GM18907 (cell line): ENCODE results near the gene MAIP1.
"Not testable (repeated sequence)": the region's sequence is repeated elsewhere in the genome, so short reads cannot be mapped to it uniquely, and the experiment has no call there.

ENCODE experiments used
- ATAC-seq: cut with Tn5 transposase; IDR thresholded peaks from one replicate; pipeline ENCODE4 v1.9.1; 2021; ENCODE audit warnings: mild to moderate bottlenecking, moderate library complexity; ENCODE audit not compliant: unreplicated experiment

The MAIP1 gene, protein sequence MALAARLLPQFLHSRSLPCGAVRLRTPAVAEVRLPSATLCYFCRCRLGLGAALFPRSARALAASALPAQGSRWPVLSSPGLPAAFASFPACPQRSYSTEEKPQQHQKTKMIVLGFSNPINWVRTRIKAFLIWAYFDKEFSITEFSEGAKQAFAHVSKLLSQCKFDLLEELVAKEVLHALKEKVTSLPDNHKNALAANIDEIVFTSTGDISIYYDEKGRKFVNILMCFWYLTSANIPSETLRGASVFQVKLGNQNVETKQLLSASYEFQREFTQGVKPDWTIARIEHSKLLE

DNA sequence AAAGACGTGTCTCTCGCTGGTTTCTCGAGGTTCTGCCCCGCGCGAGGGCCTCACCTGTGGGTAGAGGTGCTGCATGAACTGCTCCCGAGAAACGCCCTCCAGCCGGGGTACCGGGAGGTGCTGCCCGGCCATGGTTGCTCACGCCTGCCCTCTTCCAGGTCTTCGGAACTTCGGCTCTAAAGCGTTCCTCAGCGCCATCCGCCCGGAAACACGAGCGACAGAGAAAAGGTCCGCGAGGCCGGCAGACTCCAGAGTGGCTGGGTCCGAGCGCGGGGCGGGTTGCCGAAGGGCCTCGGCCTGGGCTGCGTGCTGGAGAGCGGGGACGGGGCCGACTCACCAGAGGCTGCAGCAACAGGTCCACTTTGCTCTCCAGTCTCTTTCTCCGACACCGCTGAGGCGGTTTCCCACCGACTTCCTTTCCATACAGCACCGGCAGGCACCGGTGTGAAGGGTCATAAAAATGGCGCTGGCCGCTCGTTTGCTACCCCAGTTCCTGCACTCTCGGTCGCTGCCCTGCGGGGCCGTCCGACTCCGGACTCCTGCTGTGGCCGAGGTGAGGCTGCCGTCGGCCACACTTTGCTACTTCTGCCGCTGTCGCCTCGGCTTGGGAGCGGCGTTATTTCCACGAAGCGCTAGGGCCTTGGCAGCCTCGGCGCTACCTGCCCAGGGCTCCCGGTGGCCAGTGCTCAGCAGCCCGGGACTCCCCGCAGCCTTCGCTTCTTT, at the start of gene MAIP1, which contains the start of gene TYW5:
Gene MAIP1 (plus strand): TSS at position 244 of the 723 bp plus-strand sequence. CDS start 217 bp downstream, at position 461.
Gene TYW5 (minus strand): TSS at position 153 of the 723 bp plus-strand sequence. CDS start 21 bp downstream, at position 132.
- peak; percentile 91 for ATAC-seq

DNA sequence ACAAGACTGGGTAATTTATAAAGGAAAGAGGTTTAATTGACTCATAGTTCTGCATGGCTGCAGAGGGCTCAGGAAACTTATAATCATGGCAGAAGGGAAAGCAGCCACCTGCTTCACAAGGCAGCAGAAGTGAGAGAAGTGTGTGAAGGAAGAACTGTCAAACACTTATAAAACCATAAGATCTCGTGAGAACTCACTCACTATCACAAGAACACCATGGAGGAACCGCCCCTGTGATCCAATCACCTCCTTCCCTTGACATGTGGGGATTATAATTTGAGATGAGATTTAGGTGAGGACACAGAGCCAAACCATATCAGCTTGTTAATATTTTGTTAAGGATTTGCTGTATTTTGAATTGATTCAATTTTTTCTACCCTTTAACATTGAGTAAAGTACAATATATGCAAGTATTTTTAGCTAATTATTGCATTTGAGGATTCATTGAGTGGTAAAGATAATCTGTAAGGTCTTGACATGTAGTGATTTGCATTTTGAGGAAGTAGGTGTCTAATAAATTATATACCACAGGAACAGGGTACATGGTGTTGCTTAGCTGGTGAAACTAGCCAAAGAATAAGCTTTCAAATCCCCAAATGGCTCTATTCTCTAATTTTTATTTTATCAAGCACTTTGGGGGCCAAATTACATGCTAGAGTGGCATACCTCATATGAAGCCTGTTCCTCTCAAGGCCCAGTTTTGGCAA, 48.2 kb upstream of the MAIP1 start:
- no peak for ATAC-seq

DNA sequence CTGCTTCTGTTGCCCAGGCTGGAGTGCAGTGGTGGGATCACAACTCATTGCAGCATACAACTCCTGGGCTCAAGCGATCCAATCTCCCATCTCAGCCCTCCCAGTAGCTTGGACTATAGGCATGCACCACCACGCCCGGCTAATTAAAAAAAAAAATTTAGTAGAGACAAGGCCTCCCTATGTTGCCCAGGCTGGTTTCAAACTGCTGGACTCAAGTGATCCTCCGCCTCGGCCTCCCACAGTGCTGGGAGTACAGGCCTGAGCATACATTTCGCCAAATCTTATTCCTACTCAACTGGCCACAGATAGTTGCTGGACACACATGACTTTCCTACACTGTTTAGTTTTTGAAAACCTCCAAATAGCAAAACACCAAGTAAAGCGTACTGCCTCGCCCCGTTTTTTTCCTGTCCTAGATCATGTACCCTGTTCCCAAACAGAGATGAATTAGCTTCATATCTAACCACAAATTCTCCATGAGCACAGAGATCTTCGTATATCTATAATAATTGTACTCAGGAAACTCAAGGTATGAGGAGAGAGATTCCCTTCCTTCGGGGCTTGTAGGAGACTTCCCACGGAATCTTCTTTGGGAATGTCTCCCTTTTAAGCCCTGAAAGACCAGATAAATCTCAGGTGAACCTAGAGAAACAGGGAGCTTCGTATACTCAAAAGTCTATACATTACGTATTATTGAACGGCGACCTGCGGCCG, 44.9 kb upstream of the MAIP1 start:
- no peak for ATAC-seq

DNA sequence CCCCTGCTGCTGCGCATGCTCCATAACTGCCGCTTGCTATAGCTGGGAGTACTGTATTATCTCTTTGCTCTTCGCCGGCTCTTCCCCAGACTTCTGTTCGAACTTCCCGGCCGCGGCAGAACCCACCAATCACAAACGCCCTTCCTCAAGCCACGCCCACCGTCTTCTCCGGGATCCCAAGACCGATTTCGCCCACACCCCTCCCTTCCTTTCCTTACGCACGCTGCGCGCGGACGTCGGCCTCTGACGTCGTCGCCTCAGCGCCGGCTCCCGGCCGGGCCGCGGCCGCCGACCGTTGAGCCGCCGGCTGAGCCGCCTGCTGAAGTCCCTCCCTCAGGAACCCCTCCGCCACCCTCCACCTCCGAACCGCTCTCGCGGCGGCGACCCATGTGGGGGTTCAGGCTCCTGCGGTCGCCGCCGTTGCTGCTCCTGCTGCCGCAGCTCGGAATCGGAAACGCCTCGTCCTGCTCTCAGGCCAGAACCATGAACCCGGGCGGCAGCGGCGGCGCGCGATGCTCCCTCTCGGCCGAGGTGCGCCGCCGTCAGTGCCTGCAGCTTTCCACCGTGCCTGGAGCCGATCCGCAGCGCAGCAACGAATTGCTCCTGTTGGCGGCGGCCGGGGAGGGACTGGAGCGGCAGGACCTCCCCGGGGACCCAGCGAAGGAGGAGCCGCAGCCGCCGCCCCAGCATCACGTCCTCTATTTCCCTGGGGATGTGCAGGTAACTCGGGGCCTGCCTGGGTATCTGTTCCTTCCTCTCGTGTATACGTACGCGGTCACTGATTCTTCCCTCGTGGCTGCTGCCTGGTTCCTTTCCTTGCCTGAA, 44.1 kb upstream of the MAIP1 start, which contains the start of gene C2orf69:
Gene C2orf69 (plus strand): TSS at position 242 of the 825 bp plus-strand sequence. CDS start 146 bp downstream, at position 388.
- ATAC-seq, result peak; percentile 91

DNA sequence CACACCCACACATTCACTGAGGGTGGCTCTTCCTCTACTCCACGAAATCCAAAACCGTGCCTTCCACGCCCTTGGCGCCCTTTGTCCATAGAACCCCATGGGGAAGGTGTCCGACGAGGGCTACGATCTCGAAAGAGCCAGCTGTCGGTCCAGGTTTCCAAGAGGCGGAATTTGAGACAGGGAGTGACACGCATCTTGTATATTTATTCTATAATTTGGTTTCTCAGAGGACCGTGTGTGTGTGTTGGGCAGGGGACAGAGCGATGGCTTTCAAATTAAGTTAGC, 43.6 kb upstream of the MAIP1 start:
- ATAC-seq, result no peak

DNA sequence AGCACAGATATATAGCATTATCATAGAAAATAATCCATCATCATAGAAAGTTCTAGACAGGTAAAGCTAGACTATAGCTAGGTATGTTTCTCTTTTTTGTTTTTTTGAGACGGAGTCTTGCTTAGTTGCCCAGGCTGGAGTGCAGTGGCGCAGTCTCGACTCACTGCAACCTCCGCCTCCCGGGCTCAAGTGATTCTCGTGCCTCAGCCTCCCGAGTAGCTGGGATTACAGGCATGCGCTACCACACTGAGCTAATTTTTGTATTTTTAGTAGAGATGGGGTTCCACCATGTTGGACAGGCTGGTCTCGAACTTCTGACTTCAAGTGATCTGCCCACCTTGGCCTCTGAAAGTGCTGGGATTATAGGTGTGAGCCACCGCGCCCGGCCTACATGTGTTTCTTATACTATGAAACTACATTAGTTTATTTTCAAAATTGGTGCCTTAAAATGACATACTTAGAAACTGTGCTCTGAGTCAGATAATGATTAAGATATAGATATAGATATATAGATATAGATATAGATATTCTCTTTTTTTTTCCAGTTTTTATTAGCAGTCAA, 42.7 kb upstream of the MAIP1 start:
- not testable (repeated sequence) for ATAC-seq

DNA sequence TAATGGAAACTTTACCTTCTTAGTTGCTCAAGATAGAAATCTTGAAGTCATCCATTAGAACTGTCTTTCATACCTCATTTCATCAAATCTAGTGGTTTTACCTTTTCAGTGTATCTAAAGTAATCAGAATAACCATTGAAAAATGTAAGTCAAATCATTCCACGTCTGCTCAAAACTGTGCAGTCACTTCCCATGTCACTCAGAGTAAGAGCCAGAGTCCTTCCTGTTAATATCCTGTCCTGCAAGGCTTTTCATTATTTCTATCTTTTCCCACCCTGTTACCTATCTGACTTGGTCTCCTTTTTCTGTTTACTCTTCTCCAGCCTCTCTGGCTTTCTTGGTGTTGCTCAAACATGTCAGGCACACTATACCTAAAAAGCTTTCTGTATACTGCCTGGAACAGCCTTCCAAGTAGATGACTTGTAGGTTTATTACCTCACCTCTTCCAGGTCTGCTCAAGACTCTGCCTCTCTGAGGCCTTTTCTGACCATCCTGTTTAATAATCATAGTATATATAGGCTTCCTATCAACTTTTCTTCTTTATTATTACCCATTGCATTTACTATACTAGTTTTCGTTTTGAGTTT, 40.9 kb upstream of the MAIP1 start:
- ATAC-seq, result no peak

DNA sequence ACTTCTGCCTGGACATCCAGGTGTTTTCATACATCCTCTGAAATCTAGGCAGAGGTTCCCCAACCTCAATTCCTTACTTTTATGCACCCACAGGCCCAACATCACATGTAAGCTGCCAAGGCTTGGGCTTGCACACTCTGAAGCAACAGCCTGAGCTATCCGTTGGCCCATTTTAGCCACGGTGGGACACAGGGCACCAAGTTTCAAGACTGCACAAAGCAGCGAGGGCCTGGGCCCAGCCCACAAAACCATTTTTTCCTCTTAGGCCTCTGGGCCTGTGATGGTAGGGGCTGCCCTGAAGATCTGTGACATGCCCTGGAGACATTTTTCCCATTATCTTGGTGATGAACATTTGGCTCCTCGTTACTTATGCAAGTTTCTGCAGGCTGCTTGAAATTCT, 38.4 kb upstream of the MAIP1 start:
- no peak for ATAC-seq

DNA sequence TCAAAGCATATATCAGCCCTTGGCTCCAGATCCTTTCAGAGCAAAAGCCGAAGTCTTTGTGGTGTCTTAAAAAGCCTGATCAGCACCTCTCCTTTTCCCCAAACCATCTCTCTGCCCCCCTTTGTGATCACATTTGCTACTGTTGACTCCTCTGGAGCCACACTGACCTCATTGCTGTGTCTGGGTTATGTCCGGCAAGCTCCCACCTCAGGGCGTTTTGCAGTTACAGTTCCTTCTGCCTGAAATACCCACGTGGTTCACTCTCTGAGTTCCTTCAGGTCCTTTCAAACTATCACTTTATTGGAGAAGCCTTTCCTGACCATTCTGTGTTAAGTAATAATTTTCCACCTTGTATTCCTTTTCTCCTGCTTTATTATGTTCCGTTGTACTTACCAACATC, 32.5 kb upstream of the MAIP1 start:
- no peak for ATAC-seq

DNA sequence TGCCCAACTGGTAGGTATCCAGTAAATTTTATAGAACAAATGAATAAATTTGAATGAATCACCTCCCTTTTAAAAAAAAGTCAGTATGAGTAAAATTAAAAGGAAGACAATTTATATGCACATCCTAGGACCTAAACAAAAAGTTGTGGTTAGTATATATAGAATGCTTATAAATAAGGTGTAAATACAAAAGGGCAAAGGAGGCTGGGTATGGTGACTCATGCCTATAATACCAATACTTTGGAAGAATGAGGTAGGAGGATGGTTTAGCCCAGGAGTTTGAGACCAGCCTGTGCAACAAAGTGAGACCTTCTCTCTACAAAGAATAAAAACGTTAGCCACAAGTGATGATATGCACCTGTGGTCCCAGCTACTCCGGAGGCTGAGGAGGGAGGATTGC, 31.5 kb upstream of the MAIP1 start:
- ATAC-seq, result no peak

DNA sequence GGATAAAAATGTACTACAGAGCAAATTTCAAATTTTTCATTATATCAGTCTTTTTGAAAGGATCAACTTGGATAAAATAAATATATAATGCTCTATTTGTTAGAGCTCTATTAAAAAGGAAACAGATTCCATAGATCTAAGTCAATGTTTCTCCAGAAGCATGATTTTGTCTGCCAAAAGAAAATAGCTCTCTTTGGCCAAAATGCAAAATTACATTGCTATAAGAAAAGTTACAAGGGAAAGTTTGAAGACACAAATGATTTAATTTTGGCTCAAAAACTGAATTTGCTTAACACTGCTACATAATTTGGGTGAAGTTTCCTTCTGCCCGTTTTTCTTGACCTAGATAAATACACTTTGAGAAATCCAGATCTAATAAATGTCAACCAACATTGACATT, 28.6 kb upstream of the MAIP1 start:
- ATAC-seq, result no peak

DNA sequence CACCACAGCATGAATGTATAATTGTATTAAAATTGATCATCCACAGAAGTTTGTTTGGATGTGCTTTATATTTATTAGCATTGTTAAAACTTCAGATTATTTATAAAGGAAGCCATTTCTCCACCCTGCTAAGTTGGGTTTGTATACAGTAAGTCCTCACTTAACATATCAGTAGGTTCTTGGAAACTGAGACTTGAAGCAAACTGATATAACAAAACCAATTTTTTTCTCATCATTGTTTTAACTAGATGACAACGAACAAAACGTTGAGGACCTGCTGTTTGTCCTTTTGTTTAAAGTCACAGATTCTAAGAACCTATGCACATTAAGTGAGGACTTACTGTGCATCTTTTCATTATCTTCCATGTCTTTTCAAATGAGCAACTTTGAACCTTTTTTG, 27.2 kb upstream of the MAIP1 start:
- no peak for ATAC-seq

DNA sequence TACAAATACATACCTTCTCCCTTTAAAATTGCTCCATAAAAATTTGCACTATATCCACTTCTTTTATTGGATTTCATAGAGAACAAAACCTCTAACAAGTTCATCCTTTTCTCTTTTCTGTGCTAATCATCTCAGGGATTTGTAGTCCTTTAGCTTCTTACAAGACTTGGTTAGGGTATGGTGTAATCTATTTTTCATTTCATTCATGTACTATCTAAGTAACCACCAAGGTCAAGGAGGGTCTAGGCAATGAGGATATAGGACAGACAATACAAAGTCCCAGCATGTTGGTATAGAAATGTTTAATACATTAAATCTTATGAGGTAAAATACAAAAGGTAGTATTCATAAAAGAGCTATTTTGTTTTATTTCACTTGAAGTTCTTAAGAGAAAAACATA, 26.8 kb upstream of the MAIP1 start:
- ATAC-seq, result no peak

DNA sequence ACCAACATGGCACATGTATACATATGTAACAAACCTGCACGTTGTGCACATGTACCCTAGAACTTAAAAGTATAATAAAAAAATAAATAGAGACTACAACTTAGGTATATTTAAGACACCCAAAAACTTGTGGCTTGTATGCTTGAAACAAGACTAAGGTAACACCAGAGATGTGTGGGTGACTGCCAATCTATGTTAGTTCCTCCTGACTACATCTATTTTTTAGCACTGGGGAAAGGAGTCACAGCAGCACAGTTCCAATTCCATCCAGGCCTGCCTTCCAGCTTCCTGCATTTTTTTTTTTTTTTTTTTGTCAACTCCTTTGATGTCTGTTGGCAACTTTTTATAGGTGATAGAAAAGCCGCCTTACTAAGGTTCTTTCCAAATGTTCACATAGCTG, 26.1 kb upstream of the MAIP1 start:
- no peak for ATAC-seq

DNA sequence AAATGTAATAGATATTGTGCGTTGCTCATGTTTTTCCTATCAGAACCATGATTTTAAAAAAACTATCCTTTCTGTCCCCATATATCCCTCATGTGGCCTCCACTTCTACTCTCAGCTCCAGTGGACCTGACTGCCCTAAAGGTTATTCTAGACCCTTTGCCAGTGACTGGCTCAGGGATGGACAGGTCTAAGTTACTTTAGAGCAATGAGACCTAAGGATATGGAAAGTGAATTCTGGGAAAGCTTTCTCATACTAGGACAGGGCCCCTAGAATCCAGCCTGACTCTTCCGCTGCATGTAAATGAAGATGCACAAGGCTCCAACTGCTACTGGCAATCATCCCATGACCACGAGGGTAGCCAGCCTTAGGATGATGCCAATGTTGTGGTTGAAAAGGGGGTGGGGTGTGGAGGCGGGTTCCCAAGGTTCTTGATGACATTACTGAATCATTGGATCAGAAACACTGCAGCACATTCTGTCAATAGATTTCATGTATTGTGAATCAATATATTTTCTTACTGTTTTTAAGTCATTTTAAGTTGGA, 23.0 kb upstream of the MAIP1 start:
- ATAC-seq, result no peak

DNA sequence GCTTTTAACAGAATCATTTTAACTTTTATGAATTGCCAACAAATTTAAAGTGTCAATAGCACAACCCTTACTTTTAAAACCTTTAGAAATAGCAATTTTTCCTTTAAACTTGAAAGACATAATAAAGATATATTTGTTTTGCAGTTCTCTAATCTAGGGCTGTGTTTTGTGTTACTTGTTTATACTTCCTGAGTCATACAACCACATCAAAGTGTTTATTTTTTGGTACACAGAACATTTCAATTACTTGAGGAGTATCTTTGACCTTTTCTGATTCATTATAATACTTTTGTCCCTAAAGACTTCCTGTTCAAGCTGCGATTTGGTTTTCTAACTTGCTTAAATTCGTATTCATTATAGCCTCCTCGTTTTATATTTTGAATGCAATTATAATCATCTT, 21.9 kb upstream of the MAIP1 start:
- ATAC-seq, result no peak

DNA sequence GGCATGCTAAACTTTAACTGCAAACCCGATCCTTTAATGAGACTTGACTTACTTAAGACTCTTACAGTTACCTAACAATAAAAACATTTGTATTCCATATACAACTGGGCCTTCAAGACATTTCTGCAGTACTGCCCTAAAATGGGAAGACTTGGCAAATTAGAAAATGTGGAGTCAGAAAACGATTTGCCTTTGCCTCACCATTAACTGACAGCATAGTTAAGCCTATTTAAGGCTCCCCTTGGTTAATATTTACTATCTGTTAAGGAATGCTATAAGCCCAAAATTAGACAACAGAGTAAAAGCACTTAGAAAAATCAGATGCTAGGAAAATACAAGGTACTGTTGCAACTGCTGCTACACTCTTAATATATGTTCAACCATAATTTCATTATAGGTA, 18.8 kb upstream of the MAIP1 start:
- no peak for ATAC-seq

DNA sequence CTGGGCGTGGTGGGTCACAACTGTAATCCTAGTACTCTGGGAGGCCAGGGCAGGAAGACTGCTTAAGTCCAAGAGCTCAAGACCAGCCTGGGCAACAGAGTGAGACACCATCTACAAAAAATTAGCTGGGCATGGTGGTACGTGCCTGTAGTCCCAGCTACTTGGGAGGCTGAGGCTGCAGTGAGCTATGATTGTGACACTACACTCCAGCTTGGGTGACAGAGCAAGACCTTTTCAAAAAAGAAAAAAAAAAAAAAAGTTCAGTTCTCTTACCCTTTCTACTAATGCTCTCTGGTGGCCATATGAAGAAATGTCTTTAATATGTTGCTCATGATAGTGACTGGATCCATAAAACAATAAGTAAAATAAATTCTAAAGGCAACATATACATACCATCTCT, 15.0 kb upstream of the MAIP1 start:
- ATAC-seq, result no peak

DNA sequence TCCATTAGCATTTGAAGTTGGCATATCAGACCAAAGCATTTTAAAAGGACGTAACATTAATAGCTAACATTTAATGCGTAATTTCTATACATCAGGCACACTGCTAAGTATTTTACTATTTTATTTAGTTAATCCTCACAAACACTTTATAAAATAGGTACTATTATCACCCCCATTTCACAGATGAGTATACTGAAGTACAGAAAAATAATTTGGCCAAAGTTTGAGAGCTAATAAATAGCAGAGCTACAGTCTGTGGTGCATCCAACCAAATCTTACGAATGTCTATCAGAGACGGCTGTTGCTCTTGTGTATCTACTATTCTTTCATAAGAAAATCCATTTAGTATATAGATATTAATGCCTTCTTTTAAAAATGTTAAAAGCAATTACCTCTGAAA, 12.0 kb upstream of the MAIP1 start:
- ATAC-seq, result no peak
